Measurements from ENCODE around the gene MCF2L.

MCF2L gene, protein sequence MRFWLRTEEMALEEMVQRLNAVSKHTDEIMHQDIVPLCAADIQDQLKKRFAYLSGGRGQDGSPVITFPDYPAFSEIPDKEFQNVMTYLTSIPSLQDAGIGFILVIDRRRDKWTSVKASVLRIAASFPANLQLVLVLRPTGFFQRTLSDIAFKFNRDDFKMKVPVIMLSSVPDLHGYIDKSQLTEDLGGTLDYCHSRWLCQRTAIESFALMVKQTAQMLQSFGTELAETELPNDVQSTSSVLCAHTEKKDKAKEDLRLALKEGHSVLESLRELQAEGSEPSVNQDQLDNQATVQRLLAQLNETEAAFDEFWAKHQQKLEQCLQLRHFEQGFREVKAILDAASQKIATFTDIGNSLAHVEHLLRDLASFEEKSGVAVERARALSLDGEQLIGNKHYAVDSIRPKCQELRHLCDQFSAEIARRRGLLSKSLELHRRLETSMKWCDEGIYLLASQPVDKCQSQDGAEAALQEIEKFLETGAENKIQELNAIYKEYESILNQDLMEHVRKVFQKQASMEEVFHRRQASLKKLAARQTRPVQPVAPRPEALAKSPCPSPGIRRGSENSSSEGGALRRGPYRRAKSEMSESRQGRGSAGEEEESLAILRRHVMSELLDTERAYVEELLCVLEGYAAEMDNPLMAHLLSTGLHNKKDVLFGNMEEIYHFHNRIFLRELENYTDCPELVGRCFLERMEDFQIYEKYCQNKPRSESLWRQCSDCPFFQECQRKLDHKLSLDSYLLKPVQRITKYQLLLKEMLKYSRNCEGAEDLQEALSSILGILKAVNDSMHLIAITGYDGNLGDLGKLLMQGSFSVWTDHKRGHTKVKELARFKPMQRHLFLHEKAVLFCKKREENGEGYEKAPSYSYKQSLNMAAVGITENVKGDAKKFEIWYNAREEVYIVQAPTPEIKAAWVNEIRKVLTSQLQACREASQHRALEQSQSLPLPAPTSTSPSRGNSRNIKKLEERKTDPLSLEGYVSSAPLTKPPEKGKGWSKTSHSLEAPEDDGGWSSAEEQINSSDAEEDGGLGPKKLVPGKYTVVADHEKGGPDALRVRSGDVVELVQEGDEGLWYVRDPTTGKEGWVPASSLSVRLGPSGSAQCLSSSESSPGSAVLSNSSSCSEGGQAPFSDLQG

DNA sequence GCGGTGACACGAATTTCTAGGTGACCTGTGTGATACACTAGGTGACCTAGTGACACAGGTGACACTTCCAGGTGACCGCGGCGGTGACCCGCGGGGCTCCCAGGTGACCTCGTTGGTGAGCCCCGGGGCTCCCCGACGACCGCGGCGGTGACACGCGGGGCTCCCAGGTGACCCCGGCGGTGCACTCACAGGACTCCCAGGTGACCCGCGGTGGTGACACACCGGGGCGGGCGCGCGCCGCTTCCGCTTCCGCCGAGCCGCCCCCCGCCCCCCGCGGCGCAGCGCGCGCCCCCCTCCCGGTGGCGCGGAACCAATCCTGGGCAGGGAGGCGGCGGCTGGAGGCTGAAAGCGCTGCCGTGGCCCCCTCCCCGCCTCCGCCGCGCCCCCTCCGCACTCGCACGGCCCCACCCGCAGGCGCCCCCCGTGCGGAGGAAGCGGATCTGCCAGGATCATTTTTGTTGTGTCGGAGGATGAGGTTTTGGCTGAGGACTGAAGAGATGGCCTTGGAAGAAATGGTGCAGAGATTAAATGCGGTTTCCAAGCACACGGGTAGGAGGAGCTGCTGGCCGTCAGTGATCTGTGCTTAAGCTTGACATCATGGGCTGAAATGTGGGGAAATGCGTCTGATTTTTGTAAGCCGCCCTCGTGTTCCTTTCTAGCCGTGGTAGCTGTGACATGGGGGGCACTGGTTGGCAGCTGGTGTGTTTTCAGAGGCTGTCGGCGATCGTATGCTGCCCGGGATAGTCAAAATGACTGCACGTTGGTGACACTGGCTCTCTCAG lies at the start of gene MCF2L:
MCF2L (plus strand) TSS at position 305 of the 782 bp plus-strand sequence; CDS start at position 471, 166 bp downstream.
- peak; percentile 33 for DNase-seq

GRCh38 chr13:112923962-112924361 lies 45.1 kb upstream of the MCF2L start:
- no peak for DNase-seq

DNA sequence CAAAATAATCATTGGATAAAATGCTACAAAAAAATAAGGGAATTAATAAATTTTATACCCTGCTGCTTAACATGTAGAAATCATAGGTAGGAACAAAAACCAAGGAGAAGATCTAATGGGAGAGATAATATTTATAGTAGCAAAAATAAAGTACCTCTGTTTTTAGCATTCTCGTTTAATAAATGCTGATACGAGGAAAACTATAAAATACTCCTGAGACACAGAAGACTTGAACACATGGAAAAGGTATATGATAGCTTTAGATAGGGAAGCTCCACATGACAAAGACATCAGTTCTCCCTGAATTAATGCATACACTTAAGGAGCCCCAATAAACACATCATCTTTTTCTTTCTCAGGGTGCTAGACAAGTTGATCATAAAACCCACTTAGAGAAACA lies 44.6 kb upstream of the MCF2L start:
- DNase-seq, result no peak

DNA sequence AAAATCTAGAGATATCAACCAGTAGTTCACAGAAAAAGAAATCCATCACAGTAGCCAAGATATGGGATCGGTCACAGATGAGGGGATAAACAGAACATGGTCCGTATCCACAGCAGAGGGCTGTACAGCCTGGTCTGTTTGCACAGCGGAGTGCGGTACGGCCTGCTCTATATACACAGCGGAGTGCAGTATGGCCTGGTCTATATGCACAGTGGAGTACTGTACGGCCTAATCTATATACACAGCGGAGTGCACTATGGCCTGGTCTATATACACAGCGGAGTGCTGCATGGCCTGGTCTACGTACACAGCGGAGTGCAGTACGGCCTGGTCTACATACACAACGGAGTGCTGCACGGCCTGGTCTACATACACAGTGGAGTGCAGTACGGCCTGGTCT lies 43.0 kb upstream of the MCF2L start:
- no peak for DNase-seq

DNA sequence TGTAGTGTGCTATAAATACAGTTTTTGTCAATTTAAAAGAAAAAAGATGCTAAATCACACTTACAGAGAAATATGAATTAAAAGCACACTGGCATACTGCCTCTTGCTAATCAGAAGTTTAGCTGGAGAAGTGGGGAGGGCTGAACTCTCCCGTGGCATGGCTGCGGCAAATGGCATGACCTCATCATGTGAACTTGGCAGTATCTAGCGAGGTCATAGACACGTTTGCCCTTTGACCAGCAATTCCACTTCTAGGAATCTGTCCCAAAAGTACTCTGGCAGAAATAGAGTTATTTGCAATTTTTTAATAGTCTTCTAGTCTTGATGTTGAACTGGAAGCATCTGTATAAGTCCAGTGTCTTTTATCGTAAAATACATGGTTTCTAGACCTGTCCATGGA lies 42.0 kb upstream of the MCF2L start:
- no peak for DNase-seq

DNA sequence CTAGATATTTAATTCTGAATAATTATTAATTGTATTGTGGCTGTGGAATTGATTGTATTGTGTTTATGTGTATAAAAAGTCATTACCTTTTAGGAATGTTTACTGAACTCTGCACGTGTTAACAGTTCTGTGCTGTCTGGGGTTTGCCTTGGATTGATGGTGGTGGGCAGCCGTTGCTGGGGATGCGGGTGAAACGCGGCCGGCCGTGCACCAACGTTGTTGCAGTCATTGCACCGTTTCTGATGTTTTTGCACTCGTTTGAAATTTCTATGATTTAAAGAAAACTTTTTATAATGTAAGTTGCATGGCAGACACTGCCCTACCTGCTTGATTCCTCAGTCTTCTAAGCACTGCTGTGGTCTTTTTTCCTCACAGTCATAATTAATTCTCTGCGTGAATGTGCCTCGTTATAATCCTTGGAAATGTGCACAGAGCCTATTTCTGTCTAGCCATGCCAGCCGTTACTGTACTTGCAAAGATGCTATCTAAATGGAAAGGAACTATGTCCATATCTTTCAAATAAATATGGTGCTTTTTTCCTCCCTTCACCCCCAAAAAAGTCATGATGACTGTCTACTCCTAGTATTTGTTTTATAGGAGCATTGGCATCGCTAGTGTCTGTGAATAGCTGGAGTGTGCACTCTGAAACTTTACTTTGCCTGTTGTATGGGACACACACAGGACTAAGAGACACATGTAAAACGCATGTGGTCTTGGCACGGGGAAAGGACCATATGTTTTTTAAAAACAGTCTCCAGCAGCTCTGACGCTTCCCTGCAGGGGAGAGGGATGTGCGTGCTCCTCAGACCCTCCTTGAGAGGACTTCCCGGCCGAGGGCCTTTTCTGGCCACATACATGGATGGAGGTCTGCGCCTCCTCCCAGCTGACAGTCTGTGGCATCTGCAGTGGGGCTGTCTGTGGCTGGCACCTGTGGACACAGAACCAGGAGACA lies 40.7 kb upstream of the MCF2L start:
- no peak for DNase-seq

DNA sequence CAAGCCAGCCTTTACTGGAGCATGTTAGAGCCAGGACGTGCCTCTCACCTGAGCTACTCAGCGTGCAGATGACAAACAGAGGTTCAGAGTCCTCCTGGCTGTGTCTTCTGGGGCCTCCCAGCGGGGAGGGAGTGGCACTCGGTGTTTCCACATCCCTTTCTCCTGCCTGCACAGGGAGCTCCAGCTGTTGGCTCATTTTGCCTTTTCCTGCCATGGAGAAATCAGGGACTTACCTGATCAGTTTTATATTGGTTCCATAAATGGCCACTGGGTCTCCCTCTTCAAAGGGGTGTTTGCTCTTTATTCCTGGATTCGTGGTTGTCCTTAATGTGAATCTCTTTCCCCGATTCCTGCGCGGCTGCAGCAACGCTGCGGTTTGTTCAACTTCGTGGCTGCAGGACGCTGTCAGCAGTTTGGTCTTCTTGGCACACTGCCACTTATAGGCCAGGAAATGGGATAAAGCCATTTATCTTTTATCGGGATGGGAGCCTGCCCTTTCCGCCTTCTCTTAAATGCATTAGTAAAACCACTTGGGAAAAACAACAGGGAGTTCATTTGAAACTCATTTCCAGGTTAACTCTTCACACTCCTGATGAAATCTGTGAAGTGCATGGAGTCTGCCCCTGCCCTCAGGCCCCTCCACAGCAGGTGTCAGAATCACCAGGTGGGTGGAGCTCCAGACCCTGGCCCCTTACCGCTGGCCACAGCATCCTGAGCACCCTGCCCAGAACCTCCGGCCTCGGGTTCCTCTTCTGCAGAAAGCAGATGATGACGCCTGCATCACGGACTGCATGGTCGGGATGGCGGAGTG lies 39.8 kb upstream of the MCF2L start:
- no peak for DNase-seq

DNA sequence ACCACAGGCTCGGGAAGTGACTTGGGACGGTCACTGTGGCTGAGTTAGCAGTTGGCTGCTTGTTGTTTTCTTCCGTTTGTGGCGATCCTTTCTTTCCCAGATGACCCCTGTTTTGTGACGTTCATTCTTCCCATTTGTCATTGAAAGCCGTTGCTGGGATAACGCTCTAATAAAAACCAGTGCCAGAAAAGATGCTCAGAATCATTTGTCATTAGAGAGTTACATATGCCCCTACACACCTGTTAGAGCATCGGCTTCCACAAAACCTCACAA lies 39.3 kb upstream of the MCF2L start:
- no peak for DNase-seq

DNA sequence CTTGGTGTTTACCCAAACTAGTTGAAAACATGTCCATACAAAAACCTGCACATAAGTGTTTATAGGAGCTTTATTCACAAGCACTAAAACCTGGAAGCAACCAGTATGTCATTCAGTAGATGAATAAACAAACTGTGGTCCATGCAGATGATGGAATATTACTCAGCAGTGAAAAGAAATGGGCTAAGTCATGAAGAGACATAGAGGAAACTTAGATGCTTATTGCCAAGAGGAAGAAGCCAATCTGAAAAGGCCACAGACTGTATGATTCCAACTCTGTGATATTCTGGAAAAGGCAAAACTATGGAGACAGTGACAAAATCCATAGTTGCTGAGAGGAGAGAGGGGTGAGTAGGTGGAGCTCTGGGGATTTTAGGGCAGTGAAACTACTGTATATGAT lies 38.8 kb upstream of the MCF2L start:
- no peak for DNase-seq

GRCh38 chr13:112931028-112931934 lies 37.7 kb upstream of the MCF2L start:
- DNase-seq, result no peak

- DNase-seq, result no peak
Measured at GRCh38 chr13:112932971-112933370, 36.0 kb upstream of the MCF2L start.

- no peak for DNase-seq
Measured at GRCh38 chr13:112933649-112934048, 35.4 kb upstream of the MCF2L start.

GRCh38 chr13:112934078-112934477 lies 34.9 kb upstream of the MCF2L start:
- DNase-seq, result no peak

- DNase-seq, result no peak
Measured at GRCh38 chr13:112938680-112939079, 30.3 kb upstream of the MCF2L start.

- peak; percentile 45 for DNase-seq
Measured at GRCh38 chr13:112940236-112940635, 28.8 kb upstream of the MCF2L start.

DNA sequence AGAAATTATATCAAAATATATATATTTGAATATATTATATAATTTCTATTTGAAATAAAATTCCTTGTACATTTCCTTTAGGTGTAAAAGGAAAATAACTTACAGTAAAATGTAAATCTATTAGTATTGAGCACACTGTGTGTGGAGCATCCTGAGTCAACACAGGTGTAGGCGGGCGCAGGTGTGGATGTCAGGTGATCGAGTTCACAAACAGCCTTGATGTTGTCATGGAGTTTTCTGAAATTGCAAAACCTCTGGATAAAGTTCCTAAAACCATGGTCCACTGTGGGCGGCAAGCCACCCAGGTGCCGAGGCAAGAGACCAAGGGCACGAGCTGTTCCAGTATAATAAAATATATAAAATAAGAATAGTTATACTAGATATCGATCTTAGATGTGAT lies 27.7 kb upstream of the MCF2L start:
- DNase-seq, result no peak

DNA sequence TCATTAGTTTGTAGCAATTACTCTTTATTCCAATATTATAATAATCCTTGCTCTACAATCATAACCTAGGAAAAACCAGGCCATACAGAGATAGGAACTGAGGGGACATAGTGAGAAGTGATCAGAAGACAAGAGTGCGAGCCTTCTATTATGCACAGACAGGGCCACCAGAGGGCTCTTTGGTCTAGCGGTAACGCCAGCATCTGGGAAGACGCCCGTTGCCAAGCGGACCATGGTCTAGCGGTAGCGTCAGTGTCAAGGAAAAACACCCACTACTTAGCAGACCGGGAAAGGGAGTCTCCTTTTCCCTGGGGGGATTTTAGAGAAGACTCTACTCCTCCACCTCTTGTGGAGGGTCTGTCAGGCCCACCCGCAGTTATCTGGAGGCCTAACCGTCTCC lies 27.2 kb upstream of the MCF2L start:
- peak; percentile 2 for DNase-seq

DNA sequence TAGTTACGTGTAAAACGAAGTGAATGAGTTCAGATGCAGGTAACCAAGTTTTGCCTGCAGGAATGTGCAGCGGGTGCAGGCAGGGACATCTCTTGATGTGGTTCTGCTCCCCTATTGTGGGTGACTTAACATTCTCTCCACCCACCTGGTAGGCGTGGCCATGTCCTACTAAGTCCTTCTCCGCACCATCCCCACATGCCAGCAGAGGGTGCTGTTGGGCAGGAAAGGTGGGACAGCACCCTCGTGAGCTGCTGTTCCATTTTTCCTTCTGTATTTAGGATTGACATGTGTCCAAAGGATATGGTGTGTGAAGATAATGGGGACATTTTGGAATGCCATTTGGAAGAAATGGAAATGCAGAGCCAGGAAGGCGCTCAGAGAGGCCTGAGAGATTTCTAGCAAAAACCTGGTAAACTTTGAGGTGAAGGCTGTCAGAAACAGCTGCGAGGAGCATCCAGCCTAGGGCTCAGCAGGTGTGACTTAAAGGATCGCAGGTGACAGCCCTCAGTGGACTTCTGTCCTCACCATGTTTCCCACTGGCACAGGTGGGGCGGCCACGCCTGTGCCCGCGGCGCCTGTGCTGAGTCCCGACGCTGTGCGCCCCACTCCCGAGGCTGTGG lies 26.2 kb upstream of the MCF2L start:
- DNase-seq, result peak; percentile 95

Data from midbrain (tissue), 1 donor.